OCI-LY1 (cell line): Measurements from ENCODE around the gene GOLGA7B.

Experiments used
- EZH2 ChIP-seq: fragments of 200-600 bp; sonication (generic), shearing (Covaris generic); IDR thresholded peaks from 2 replicates; pipeline ENCODE4 v1.8.0; 2017; ENCODE audit warnings: borderline replicate concordance, mixed run types, mild to moderate bottlenecking, antibody characterized with exemption, low read length, moderate library complexity, mixed read lengths
- TF ChIP-seq, protein P1 (sequence below): fragments of 200-600 bp; sonication (generic), shearing (Covaris generic); IDR thresholded peaks from 2 replicates; pipeline ENCODE4 v1.5.1; 2017; ENCODE audit warnings: mild to moderate bottlenecking, antibody characterized with exemption, low read length, moderate library complexity, mixed read lengths

DNA sequence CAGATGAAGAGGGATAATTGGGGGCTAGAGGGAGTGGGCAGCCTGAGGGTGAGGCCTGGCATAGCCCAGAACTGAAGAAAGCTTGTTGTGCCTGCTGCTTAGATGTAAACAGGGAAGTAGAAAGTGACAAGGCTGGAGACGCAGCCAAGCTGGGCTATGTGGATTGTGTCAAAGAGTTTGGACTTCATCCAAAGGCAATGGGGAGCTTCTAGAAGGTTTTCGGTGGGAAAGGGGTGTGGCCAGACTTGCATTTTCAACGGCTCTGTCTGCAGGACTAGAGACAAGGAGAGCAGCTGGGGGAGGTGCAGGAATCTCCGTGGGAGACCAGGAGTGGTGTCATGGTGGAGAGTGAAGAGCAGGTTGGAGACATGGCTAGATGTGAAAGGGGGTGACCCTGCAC lies 48.8 kb downstream of the GOLGA7B start:
- TF ChIP-seq, protein P1, sequence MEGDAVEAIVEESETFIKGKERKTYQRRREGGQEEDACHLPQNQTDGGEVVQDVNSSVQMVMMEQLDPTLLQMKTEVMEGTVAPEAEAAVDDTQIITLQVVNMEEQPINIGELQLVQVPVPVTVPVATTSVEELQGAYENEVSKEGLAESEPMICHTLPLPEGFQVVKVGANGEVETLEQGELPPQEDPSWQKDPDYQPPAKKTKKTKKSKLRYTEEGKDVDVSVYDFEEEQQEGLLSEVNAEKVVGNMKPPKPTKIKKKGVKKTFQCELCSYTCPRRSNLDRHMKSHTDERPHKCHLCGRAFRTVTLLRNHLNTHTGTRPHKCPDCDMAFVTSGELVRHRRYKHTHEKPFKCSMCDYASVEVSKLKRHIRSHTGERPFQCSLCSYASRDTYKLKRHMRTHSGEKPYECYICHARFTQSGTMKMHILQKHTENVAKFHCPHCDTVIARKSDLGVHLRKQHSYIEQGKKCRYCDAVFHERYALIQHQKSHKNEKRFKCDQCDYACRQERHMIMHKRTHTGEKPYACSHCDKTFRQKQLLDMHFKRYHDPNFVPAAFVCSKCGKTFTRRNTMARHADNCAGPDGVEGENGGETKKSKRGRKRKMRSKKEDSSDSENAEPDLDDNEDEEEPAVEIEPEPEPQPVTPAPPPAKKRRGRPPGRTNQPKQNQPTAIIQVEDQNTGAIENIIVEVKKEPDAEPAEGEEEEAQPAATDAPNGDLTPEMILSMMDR = no peak
- TF ChIP-seq EZH2 = no peak
